NCI-H146 treated with DMSO at 0.1 percent for 48 hours (cell line): ENCODE measurements around the gene VTA1.
"Not testable (repeated sequence)": the region's sequence is repeated elsewhere in the genome, so short reads cannot be mapped to it uniquely, and the experiment has no call there.

ENCODE experiments used
- DNase-seq: peaks from one replicate; lab custom pipeline; 2025; ENCODE audit not compliant: unreplicated experiment; lab: John Stamatoyannopoulos, UW

Gene VTA1, protein sequence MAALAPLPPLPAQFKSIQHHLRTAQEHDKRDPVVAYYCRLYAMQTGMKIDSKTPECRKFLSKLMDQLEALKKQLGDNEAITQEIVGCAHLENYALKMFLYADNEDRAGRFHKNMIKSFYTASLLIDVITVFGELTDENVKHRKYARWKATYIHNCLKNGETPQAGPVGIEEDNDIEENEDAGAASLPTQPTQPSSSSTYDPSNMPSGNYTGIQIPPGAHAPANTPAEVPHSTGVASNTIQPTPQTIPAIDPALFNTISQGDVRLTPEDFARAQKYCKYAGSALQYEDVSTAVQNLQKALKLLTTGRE

DNA sequence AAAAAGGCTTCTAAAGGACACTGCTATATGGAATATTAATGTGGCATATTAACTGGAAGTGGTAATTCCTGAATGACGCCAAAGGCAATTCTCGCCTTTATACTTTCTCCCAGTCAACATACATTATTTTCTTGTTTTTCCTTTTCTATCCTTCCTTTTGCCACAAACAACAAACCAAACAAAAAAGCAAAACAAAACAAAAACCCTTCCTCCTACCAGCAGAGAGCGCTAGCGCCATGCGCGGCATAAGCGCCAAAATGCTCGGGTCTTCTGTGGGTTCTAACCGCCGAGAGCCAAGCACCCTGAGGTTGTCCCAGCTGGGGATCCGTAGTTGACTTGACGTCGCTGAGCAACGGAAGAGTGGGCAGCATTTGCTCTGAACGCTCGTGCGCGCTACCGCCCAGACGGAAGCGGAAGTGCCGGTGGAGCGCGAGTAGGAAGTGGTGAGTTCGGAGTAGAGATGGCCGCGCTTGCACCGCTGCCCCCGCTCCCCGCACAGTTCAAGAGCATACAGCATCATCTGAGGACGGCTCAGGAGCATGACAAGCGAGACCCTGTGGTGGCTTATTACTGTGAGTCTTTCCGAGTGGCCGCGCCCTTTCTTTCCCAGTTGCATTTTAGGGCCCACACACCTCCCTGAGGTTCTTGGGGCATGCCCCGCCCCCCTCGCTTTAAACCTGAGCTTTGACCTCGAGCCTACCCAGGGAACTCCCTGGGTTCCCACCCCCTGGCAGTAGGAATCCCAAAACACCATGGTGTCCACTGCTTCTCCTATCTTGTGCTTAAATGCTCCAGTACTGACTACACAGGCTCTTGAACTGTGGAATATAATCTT, at the start of gene VTA1, which contains the start of gene NMBR:
TSS of gene VTA1 (plus strand) at position 436 of the 835 bp plus-strand sequence. CDS start at position 461, 25 bp downstream.
TSS of gene NMBR (minus strand) at position 295 of the 835 bp plus-strand sequence. CDS start 58,464 bp downstream, outside the sequence.
- peak; percentile 99 for DNase-seq

GRCh38 chr6:142104820-142105219, 42.2 kb upstream of the VTA1 start:
- not testable (repeated sequence) for DNase-seq

GRCh38 chr6:142110820-142111219, 36.2 kb upstream of the VTA1 start:
- DNase-seq: not testable (repeated sequence)

- DNase-seq: peak; percentile 77
Observed at GRCh38 chr6:142112451-142113061, 34.5 kb upstream of the VTA1 start.

DNA sequence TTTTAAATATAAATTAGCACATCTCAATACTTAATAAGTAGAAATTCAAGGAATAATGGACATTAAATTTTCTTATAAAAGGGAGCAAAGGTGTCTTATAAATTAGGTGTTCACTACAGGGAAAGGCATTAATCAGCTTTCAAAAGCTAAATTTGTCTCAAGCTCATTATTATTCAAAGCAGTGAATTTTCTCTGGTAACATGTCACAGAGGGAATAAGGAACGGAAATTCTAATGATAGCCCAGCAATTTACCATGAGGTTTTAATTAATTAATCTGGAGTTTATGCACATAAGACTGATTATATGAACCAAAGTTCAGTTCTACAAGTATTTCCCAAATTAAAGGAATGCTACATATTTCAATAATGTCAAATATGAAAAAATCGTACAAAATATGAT, 29.7 kb upstream of the VTA1 start:
- no peak for DNase-seq

GRCh38 chr6:142118328-142118727, 28.7 kb upstream of the VTA1 start:
- DNase-seq: no peak

DNA sequence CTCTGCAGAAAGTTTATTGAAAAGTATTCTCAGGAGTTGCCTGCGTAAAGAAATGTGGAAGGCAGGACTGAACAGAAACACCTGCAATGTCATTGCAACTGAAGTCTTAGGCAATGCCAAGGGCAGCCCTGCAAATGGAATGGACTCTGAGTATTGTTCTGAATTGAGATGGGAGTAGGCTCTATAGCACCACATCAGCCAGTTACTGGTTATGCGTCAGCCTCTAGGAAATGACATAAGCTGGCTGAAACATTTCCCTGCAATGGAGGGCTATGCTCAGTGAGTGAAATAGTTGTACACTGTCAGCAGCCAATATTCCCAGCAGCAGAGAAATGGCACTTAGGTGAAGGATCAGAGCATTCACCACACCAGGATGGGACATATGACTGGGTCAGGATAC, 28.1 kb upstream of the VTA1 start:
- DNase-seq: no peak

- DNase-seq: no peak
Observed at GRCh38 chr6:142121342-142121741, 25.7 kb upstream of the VTA1 start.

- DNase-seq: no peak
Observed at GRCh38 chr6:142130814-142131213, 16.2 kb upstream of the VTA1 start.

DNA sequence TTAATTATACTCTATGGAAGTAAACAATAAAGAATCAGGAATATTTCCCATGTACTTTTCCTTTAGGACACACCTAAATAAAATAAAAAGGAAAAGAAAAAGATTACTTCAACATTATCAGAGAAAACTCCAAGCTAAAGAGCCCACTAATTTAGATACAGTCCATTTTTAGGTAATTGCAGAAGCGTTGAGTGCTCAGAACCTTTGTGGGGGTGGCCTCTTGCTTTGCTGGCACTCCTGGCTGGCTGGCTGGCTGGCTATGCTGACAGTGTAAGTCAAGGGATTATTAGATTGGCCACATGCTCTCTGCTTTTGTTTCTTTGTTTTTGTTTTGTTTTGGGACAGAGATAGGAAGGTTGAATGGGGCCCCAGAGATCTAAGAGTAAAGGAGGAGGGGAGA, 14.4 kb upstream of the VTA1 start, which contains the start of gene GJE1:
TSS of gene GJE1 (plus strand) at position 301 of the 400 bp plus-strand sequence. CDS start 234 bp downstream, outside the sequence.
- DNase-seq: no peak

DNA sequence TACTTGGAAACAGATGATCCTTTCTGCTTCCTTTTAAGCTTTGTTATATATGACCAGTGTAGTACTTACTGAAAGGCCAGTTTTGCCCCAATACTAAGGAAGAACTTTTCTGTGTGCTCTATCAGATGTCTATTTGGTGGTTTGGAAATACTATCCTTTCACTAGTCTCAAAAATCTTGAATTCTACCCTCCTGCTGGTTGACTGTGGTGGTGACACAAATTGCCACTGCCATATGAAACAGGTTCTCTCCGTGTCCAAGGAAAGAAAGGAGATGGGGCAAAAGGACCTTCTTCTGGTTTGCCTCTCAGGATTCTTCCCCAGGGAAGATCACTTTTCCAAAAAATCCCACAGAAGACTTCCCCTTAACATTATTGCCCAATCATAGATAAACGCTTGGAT, 8.2 kb upstream of the VTA1 start:
- no peak for DNase-seq

- DNase-seq: not testable (repeated sequence)
Observed at GRCh38 chr6:142141531-142141930, 5.5 kb upstream of the VTA1 start.

- no peak for DNase-seq
Observed at GRCh38 chr6:142152746-142153145, 5.7 kb downstream of the VTA1 start.

DNA sequence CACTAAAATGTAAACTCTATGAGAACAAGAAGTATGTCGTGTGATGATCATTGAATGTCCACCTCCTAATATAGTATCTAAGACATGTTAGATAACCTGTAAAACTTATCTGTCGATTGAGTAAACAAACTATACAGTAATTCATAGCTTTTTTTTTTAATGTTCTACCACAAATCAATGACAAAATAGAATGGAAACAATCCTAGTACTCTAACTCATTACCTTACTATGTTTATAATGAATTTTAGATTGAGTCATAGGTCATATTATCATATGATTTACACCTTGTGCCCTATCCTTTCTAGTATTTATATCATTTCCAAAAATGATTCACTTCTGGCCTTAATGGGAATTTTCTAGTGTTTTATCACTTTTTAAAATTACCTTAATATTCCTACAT, 6.1 kb downstream of the VTA1 start:
- no peak for DNase-seq

- DNase-seq: no peak
Observed at GRCh38 chr6:142154336-142154735, 7.3 kb downstream of the VTA1 start.

GRCh38 chr6:142155091-142155490, 8.0 kb downstream of the VTA1 start:
- no peak for DNase-seq

- no peak for DNase-seq
Observed at GRCh38 chr6:142155895-142156757, 9.1 kb downstream of the VTA1 start.

DNA sequence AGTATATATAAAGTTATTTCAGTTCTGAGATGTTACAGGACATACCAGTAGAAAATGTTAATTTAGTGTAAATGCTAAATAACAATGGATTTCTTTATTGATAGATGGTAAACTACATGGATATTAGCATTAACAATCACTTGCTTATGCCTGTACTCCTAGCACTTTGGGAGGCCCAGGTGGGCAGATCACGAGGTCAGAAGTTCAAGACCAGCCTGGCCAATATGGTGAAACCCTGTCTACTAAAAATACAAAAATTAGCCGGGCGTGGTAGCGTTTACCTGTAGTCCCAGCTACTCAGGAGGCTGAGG, 9.7 kb downstream of the VTA1 start:
- DNase-seq: not testable (repeated sequence)

GRCh38 chr6:142162780-142163179, 15.7 kb downstream of the VTA1 start:
- DNase-seq: peak; percentile 47

DNA sequence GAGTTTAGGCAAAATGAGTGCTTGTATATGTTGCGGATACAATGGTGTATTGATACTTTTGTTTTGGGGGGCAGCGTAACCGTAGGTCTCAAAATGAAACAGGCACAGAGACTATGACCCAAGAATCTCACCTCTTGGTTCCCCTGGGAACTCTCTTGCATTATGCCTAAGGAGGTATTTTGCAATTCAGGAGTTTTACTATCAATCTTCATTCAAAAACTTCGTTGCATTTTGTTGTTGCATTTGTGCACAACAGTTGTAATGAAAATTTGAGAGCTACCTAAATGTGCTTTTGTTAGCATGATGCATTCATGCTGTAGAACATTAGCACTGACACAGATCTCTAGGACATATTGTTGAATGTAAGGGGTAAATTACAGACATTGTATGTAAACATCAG, 18.2 kb downstream of the VTA1 start:
- no peak for DNase-seq

DNA sequence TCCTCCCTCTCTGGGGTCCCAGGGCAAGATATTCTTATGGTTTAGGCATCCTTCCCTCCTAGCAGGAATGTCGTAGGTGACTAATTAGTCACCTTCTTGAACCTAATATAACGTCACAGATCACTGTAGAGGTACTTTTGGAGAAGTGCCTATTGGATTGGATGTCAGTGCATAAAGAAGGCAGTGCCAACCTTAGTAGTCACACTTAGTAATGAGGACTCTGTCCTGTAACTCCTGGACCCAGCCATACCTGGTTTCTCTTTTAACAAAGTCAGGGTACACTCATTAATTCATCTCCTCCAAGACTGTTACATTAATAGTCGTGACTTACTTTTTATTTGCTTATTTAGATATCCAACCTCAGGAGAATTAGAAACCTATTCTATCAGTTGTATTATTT, 20.0 kb downstream of the VTA1 start:
- no peak for DNase-seq
